Activated CD8-positive, alpha-beta T cell treated with anti-CD3 and anti-CD28 coated beads for 36 hours (primary cell): ENCODE results near the gene GNAO1. TPM values are rescaled to one million over a fixed set of nuclear protein-coding genes. Genes with fewer than 3 reads are reported as not detected.

Experiments
- ATAC-seq: fragments of 200-7000 bp; cut with Tn5 transposase; one replicate; pipeline ENCODE4 v1.10.0; 2021; ENCODE audit warnings: mild to moderate bottlenecking, moderate library complexity
- CTCF ChIA-PET: fragments of 350-600 bp; sonication (Branson Sonifier 250); formaldehyde crosslinking; loops from one replicate; lab custom pipeline; 2021; ENCODE audit warnings: antibody characterized with exemption; lab: Charles Lee
- POLR2A ChIA-PET: fragments of 350-600 bp; sonication (Branson Sonifier 250); formaldehyde crosslinking; loops from one replicate; lab custom pipeline; 2021; ENCODE audit warnings: antibody characterized with exemption; lab: Charles Lee
- DNase-seq: peaks from one replicate; pipeline ENCODE4 v3.0.0-alpha.2; 2020
- H3K27ac Mint-ChIP-seq: one replicate; pipeline ENCODE4 v1.8.0; 2021; ENCODE audit warnings: mild to moderate bottlenecking, mixed read lengths
- H3K27me3 Mint-ChIP-seq: one replicate; pipeline ENCODE4 v1.8.0; 2021; ENCODE audit warnings: mixed read lengths
- H3K36me3 Mint-ChIP-seq: one replicate; pipeline ENCODE4 v1.8.0; 2021; ENCODE audit warnings: low read depth, mixed read lengths
- H3K4me1 Mint-ChIP-seq: one replicate; pipeline ENCODE4 v1.8.0; 2021; ENCODE audit warnings: low read depth, mixed read lengths
- H3K4me3 Mint-ChIP-seq: one replicate; pipeline ENCODE4 v1.8.0; 2021; ENCODE audit warnings: mild to moderate bottlenecking, moderate library complexity, mixed read lengths
- H3K9me3 Mint-ChIP-seq: one replicate; pipeline ENCODE4 v1.8.0; 2021; ENCODE audit warnings: mixed read lengths
- CTCF ChIP-seq: fragments of 200-600 bp; IDR thresholded peaks from one replicate; pipeline ENCODE4 v1.8.0; 2022; ENCODE audit warnings: antibody characterized with exemption, mild to moderate bottlenecking
- intact Hi-C: fragments of 100-400 bp; cut with micrococcal nuclease; formaldehyde crosslinking; loops from one replicate; pipeline ENCODE4 v1.10.0; 2022
- total RNA-seq, 2 experiments: library from RNA; stranded (reverse); gene quantifications; one replicate each; pipeline ENCODE4 v1.2.3, GENCODE V29; 2021

The GNAO1 gene
- total RNA-seq, 2 experiments from 2014 or later, result 2.3 to 2.4 TPM

- ChIA-PET CTCF (no interaction called here), POLR2A (no interaction called here)
- TF ChIP-seq CTCF, result no peak
- no peaks in the 10 kb centered on the region for H3K36me3 Mint-ChIP-seq
- peaks cover 2% of the 10 kb centered on the region for H3K4me1 Mint-ChIP-seq
- H3K27ac Mint-ChIP-seq, result no peak overlapping the region
- H3K9me3 Mint-ChIP-seq, result no peaks in the 10 kb centered on the region
- no peak for ATAC-seq
- intact Hi-C loops, result no loop called here
- H3K4me3 Mint-ChIP-seq, result no peak overlapping the region
- DNase-seq, result no peak
- H3K27me3 Mint-ChIP-seq, result peaks cover 5% of the 10 kb centered on the region
Measured at GRCh38 chr16:56163089-56163488, 28.2 kb upstream of the GNAO1 start.

- TF ChIP-seq CTCF, result no peak
- H3K27me3 Mint-ChIP-seq, result peaks cover 5% of the 10 kb centered on the region
- peaks cover 2% of the 10 kb centered on the region for H3K4me1 Mint-ChIP-seq
- H3K27ac Mint-ChIP-seq, result no peak overlapping the region
- intact Hi-C loops, result no loop called here
- POLR2A ChIA-PET, result no interaction called here
- no peaks in the 10 kb centered on the region for H3K9me3 Mint-ChIP-seq
- no peaks in the 10 kb centered on the region for H3K36me3 Mint-ChIP-seq
- no peak overlapping the region for H3K4me3 Mint-ChIP-seq
- ATAC-seq (no peak), DNase-seq (no peak)
- CTCF ChIA-PET, result no interaction called here
Measured at GRCh38 chr16:56163938-56164337, 27.4 kb upstream of the GNAO1 start.

GRCh38 chr16:56164636-56165035, 26.7 kb upstream of the GNAO1 start:
- ATAC-seq, result no peak
- Mint-ChIP-seq H3K27me3 (peaks cover 5% of the 10 kb centered on the region), H3K27ac (no peak overlapping the region), H3K4me3 (no peak overlapping the region), H3K4me1 (peaks cover 2% of the 10 kb centered on the region), H3K9me3 (no peaks in the 10 kb centered on the region), H3K36me3 (no peaks in the 10 kb centered on the region)
- intact Hi-C loops, result no loop called here
- ChIA-PET POLR2A (no interaction called here), CTCF (no interaction called here)
- no peak for TF ChIP-seq CTCF
- DNase-seq, result no peak

- Mint-ChIP-seq H3K4me3 (no peak overlapping the region), H3K4me1 (no peaks in the 10 kb centered on the region), H3K27me3 (peaks cover 12% of the 10 kb centered on the region), H3K27ac (no peak overlapping the region), H3K36me3 (no peaks in the 10 kb centered on the region), H3K9me3 (peaks cover 10% of the 10 kb centered on the region)
- ATAC-seq, result no peak
- intact Hi-C loops, result no loop called here
- no peak for TF ChIP-seq CTCF
- POLR2A ChIA-PET, result no interaction called here
- no peak for DNase-seq
- CTCF ChIA-PET, result no interaction called here
Measured at GRCh38 chr16:56174411-56174810, 16.9 kb upstream of the GNAO1 start.

- CTCF ChIA-PET, result interaction anchor here (1.1 to 3.4 kb wide), 2 partner anchors 22 to 137 kb away, joined by 3 to 9 read pairs; no protein-coding TSS in a partner anchor
- Mint-ChIP-seq H3K36me3 (no peaks in the 10 kb centered on the region), H3K27me3 (peaks cover 30% of the 10 kb centered on the region), H3K9me3 (peaks cover 6% of the 10 kb centered on the region), H3K4me1 (no peaks in the 10 kb centered on the region), H3K4me3 (no peak overlapping the region), H3K27ac (no peak overlapping the region)
- intact Hi-C loops, result no loop called here
- DNase-seq (no peak), ATAC-seq (no peak)
- POLR2A ChIA-PET, result no interaction called here
- no peak for TF ChIP-seq CTCF
Measured at GRCh38 chr16:56181401-56181800, 9.9 kb upstream of the GNAO1 start.
